HG03175 (cell line): ENCODE results near the gene ARFGAP1.
"Not testable (repeated sequence)": the region's sequence is repeated elsewhere in the genome, so short reads cannot be mapped to it uniquely, and the experiment has no call there.

Experiments used
- ATAC-seq: cut with Tn5 transposase; IDR thresholded peaks from one replicate; pipeline ENCODE4 v1.9.1; 2021; ENCODE audit warnings: mild to moderate bottlenecking, moderate library complexity; ENCODE audit not compliant: unreplicated experiment

Gene ARFGAP1

DNA sequence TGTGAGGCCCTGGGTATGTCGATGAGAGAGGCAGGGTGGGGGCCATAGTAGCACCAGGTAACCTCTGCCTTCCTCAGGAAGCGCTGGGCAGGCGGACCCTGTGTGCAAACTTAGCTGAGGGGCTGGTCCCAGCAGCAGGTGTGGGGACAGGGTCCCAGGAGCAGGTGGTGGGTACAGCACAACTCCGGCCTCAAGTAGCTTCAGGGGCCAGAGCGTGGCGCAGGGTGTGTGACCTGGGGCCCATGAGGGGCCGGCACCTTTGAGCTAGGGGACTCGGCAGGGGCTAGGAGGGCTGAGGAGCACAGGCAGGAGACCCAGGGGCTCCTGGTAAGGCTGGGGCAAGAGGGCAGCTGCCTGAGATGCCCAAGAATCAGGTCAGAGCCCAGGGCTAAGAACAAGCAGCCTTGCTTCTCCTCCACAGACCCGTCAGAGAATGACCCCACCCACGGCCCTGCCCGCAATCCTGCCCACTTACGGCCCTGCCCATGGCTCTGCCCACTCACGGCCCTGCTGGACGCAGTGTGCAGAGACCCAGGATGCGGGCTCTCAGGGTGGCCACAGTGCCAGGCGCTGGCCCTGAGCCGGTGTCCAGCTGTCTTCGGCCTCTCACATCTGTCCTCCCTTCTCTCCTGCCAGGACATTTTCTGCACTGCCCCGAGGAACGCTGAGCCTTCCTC, 57.6 kb downstream of the ARFGAP1 start:
- no peak for ATAC-seq

DNA sequence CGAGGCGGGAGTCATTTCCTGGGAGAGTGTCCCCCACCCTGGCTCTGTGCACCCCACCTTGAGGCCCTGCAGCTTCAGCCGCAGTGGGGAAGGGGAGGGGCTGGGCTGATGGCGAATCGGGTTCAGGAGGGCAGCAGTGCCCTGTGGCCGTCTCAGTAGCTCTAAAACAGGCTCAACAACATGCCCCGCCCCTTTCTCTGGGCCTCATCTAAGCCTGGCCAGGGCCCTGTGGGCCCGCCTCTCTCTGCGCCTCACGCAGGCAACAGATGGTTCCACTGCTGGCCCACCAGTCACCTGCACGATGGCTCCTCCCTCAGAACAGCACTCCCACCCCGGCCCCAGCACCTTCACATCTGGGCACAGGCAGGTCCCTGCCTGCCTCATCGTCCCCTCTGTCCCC, 58.3 kb downstream of the ARFGAP1 start:
- ATAC-seq: no peak

DNA sequence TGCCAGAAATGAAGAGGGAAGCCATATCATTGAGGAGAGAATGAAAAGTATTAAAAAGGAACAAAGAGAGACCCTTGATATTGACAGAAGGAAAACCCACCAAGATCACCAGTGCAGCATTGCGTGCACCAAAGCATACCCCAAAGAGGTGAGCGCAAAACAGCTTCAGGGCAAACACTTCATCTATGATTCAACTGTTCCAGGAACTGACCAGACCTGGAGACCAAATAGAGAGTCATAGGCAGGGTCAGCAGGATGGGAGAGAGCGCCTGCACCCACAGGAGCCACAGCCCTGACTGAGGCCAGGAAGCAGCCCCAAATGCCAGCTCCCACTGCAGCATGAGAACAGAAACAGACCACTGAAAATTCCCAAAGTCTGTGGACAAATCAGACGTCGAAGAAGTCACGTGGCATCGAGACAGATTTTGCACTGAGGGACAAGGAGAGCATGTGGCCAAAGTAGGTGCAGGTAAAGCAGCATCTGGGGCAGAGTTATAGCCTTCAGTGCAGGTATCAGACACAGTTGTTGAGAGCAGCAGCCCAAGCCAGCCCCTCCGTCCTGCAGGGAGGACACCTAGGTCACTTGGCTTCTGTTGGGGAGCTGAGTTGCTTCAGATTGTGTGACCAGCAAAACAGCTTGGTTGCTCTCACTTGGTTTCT, 59.3 kb downstream of the ARFGAP1 start:
- no peak for ATAC-seq

DNA sequence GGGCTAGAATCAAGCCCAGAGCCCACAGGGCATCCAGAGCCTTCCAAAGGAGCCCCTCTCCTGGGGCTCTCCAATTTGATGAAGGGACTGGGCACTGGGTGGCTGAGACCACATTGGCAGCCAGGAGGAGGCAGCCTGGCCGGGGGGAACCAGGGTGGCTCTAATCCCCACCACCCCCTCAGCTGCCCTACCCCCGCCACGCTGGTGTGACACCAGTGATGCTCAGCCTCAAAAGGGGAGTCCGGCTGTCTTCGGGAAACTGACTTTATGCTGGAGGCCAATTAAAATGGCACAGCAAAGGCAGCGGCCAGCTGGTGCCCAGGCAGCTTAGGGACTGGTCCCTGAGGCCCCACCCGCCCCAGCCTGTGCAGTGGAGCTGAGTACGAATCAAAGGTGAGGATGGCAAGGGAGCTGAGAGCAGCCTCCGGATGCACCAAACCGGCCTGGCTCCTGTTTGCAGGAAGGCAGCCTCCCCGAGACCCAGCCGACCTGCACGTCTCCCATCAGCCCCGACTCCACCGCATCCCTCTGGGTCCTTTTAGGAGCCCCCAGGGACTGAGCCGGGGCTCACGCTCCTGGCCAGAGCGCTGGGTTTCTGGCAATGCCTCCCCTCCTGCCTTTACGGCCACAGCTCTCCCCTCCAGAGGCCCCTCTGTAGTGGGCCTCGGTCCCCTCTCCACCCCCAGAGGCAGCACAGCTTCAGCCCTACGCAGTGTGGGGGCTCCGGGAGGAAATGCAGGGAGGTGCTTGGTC, 60.1 kb downstream of the ARFGAP1 start:
- no peak for ATAC-seq

DNA sequence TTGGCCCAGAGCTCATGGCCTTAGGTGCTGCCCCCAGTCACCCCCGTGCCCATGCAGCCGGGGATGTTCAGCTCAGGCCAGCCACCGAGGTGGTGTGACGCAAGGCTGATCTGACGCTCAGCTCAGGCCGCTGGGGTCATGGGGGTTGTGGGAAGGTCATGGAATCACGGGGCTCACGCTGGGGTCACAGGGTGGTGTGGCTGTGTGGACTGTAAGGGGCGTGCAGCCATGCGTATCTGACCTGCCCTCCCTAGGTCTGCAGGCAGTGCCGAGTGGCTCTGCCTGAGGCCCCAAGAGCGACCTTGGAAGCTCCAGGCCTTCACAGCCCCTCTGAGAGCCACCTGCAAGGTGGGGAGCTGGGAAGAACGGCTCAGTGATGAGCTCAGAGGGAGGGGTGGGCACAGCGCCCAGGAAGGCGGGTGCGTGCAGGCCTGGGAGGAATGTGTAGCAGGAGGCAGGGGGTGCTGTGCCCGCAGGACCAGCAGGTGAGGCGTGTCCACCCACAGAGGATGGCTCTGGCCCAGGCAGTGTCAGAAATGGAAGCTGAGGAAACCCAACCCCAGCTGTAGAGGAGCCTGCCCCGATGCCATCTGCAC, 60.7 kb downstream of the ARFGAP1 start:
- no peak for ATAC-seq

DNA sequence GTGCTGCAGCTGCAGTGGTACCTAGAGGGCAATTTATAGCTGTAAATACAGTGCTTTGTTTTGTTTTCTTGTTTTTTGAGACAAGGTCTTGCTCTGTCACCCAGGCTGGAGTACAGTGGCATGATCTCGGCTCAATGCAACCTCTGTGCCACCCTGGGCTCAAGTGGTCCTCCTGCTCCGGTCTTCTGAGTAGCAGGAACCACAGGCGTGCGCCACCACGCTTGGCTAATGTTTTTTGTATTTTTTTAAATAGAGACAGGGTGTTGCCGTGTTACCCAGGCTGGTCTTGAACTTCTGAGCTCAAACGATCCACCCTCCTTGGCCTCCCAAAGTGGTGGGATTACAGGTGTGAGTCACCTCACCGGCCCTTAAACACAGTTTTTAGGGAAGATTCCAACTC, 61.7 kb downstream of the ARFGAP1 start:
- ATAC-seq: no peak

DNA sequence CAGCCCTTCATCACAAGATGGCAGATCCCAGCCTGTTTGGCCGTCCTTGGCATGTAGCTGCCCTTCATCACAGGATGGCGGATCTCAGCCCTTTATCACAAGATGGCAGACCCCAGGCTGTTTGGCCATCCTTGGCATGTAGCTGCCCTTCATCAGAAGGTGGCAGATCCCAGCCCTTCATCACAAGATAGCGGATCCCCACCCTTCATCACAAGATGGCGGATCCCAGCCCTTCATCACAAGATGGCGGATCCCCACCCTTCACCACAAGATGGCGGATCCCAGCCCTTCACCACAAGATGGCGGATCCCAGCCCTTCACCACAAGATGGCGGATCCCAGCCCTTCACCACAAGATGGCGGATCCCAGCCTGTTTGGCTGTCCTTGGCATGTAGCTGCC, 62.4 kb downstream of the ARFGAP1 start:
- not testable (repeated sequence) for ATAC-seq

DNA sequence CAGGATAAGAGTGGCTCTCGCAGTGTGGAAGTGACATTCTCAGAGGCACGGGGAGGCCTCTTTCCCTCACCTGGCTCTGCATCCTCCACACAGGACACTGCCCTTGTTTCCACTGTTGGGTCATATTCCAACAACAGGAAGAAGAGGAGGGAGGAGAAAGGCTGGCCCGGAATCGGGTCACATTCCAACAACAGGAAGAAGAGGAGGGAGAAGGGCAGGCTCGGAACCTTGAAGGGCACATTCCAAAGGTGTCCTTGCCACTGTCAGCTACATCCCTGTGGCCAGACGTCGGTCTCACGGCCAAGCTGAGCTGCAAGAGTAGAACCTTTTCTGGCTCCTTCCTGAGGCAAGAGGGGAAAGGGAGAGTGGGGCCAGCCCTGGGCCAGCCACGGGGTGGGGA, 63.1 kb downstream of the ARFGAP1 start:
- ATAC-seq: no peak

DNA sequence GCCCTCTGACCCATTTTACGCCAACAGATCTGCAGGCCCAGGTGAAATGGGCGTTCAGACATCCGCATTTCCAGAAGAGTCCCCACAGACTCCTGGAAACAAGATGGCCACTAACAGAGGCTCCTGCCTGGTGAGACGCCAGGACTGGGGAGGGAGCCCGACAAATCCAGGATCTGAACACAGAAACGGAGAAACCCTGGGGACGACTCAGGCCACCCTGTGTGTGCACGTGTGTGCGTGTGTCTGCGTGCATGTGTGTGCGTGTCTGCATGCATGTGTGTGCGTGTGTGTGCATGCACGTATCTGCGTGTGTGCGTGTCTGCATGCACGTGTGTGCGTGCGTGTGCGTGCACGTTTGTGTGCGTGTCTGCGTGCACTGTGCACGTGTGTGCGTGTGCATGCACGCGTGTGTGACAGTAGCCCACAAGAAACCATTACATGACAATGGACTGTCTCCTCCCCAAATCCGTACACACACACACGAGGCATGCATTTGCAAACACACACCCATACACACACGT, 63.7 kb downstream of the ARFGAP1 start:
- no peak for ATAC-seq

DNA sequence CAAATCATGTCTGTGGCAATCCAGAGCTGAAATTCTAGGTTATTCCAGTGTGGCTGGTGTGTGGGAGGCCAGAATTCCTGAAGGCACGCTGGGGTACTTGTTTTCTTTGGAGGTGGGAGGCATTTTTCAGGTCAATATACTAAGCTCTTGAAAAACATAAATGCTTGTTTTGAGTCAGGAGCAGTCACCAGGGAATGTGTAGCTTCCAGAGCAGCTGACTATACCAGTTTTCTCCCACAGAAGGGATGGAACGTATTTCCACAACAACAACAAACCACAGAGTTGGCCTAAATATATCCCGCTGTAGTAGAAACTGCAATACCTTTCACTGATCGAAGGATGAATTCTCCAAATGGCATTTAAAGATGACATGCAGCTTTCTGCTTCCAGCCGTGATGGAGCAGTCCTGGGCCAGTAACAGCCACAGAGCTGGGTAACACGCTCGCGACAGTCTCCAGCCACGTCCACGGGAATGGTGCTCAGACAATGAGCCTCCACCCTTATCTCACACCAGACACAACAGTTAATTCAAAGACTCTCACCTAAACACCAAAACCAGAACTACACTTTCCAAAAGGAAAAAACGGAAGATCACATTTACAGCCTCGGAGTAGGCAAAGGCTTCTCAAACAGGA, 65.3 kb downstream of the ARFGAP1 start:
- ATAC-seq: no peak
